GM21367 (cell line): ENCODE measurements around the gene DLG1.

Experiments
- ATAC-seq: cut with Tn5 transposase; IDR thresholded peaks from one replicate; pipeline ENCODE4 v1.9.1; 2021; ENCODE audit not compliant: unreplicated experiment

DLG1 gene

DNA sequence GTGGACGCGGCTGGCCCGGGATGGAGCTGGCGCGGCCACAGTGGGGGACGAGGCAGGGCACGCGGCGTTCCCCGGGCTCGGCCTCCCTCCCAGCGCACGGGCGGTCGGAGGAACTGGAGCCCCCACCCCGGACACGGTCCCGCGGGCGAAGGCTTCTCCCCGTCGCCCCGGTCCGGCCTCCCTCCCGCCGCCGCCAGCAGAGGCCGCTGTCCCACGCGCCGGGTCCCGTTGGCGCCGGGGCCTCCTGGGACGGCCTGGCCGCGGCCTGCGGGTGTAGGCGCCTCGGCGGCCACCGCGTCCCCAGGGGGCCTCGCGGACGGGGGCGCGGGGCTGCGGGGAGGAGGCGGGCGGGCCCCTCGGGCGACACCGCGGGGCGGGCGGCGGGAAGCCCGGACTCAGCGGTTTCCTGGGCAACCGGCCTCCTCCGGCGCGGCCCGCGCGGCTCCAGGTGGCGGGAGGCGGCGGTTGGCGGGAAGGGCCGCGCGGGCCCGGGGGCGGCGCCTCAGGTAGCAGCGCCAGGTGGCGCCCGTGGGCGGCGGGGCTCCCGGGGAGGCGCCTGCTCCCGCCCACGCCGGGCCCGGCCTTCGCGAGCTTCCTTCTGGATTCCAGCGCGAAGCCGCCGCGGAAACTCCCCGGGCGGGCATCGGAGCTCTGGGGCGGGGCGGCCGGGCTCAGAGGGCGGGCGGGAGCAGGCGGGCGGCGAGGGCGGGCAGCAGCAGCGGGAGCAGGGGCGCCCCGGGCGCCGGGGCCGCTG, 295.5 kb downstream of the DLG1 start:
- ATAC-seq = peak; percentile 60

DNA sequence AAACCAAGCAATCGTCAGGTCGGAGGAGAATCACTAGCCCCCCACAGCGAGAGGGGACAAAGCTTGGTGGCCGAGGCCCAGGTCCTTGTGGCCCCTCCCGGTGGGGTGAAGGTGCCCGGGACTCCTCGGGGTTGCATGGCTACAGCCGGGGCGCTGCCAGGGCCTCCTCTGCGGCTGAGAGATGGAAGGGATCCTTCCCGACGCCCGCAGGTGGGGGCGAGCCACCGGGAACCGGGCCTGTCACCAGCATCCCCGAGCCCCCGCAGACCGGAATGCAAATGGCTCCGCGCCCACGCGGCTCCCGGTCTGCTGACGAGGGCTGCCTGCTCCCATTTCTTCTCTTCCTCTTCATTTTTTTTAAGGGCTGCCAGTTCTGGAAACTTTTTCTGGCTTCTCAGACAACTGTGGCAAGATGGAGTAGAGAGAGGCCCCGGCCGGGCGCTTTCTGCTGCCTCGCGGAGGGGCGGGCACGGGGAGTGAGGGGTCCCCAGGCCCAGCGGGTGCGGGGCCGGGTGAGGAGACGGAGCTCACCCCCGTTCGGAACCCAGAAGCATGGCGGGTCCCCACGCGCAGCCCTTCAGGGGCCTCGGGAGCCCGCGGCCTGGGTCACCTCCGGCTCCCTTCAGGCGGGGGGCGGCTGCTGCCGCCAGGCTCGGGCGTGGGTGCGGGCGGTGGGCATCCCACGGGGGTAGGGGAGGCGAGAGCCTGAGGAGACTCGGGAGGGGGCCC, 296.3 kb downstream of the DLG1 start:
- peak; percentile 1 for ATAC-seq

DNA sequence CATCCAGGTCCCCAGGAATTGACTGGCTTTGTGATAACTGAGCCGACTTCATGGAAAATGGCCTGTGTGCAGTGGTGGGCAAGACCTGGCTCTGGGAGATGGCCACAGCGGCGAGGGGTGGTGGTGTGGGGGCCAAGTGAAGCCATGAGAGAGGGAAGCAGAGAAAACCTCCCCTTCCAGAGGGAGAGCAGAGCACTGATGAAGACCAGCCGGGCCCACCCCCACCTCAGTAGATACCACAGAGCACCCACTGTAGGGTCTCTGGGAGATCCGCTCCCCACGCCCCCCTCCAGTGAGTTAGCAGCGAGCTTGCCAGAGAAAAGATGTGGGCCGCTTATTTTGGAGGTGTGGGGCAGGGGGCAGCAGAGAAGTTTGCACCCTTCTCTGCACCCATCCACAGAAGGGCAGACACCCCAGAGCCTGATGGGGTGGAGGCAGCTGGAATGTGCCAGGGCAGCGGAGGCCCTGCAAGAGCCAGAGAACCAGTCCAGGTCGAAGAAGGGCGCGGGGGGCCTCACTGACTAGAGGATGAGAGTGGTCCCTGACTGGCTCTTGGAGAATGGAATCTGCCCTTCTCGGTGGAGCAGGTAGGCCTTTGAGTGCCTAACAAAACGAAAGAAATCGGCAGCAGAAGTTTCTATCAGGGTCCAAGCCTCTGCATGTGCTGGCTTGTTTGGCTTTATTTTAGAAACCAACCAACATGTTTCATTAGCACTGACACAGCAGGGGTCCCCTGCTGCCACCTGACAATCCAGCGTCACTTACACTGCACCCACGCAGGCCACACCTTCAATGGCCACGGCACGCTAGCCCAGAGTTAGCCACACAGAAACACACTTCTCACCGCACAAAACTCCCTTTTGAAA, 297.1 kb downstream of the DLG1 start:
- ATAC-seq = no peak

DNA sequence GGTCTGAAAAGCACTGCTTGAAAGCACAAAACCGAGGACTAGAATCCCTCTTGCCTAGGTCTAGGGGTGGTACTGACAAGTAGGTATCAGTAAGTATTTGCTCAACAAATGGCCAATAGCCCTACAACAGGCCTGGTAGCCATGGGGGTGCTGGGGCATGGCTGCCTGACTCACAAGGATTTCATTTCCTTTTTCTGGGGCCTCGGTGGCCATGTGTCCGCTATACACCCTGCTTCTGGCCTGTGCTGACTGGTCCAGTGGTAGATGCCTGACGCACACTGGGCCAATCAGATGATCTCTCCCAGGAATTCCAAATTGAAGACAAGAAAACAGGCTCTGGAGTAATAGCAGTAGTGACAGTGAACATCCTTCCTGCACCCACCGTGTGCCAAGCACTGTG, 298.2 kb downstream of the DLG1 start:
- no peak for ATAC-seq

DNA sequence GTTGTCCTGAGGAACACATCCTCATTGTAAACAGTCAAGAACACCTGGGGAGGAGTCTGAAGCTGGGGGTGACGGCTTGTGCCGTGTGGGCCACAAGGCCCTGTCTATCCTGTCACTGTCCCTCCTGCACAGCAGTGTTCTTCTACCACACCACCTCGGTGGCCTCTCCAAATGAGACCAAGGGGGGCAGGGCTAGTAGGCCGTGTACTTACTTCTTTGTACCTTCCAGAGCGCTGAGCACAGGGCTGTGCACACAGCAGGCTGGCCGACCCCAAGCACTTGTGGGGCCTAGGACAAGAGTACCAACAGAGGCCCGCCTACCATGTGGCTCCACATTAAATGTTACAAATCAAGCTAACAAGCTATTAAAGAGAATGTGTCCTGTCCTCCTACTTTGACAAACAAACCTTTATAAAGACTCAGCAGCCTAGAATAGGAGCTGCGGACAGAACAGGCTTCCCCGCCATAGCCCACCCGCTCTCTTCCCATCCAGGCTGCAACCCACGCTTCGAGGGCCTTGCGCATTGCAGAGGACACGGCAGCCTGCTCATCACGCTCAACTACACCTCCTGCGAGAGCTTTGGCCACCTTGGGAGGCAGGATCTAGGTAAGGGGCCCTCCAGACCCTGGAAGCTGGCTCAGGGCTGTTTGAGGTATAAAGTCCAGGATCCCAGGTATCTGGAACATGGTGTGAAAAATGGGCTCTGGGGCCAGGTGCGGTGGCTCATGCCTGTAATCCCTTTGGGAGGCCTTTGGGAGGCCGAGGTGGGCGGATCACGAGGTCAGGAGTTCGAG, 299.2 kb downstream of the DLG1 start:
- ATAC-seq = no peak

DNA sequence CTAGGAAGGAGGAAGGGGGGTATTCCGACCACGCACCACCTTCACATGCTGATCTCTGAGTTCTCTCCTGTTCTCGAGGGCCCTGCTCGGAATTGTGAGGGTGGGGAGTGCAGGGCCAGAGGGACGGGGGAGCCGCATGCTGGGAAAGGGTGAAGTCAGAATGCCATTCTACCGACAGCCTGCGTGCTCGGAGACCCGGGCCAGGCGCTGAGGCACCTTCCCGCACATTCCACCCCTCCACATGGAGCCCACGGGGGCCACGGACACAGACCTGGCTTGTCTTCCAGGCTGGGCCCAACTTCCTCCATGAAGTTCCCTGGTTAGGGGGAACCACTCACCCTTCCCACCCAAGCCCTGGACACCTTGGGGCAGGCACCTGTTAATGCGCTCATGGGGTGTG, 301.1 kb downstream of the DLG1 start:
- ATAC-seq = no peak

DNA sequence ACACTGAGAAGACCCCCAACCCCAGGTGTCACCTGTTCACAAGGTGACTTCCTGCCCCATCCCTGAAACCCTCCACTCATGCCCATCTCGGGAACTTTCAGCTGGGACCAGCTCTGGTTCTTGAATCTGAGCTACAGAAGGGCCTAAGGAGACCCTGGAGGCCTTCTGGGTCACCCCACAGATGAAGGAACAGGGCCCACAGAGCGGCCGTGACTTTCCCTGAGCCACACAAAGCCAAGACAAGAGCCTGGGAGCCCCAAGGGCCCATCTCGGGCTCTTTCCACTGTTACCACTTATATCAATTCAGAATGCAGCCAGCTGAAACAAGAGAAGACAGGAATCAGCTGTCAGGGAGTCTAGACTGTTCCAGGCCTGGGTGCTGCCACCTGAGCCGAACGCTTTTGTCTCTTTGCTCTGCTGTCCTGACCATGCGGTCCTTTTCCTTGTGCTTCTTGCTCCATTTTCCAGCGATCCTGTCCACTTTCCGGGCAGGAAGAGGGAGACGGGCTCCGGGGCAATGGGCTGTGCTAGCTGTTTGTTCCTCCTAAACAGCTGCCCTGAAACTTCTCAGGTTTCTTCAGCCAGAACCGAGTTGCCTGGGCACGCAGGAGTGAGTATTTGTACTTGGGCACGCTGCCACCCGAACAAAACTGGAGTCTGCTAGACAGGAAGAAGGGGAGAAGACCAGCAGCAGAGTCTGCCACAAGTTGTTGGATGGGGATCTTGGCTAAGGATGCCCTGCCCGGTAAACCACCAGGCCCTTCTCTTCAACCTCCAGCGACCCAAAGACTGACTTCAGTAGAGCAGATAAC, 301.8 kb downstream of the DLG1 start:
- no peak for ATAC-seq

DNA sequence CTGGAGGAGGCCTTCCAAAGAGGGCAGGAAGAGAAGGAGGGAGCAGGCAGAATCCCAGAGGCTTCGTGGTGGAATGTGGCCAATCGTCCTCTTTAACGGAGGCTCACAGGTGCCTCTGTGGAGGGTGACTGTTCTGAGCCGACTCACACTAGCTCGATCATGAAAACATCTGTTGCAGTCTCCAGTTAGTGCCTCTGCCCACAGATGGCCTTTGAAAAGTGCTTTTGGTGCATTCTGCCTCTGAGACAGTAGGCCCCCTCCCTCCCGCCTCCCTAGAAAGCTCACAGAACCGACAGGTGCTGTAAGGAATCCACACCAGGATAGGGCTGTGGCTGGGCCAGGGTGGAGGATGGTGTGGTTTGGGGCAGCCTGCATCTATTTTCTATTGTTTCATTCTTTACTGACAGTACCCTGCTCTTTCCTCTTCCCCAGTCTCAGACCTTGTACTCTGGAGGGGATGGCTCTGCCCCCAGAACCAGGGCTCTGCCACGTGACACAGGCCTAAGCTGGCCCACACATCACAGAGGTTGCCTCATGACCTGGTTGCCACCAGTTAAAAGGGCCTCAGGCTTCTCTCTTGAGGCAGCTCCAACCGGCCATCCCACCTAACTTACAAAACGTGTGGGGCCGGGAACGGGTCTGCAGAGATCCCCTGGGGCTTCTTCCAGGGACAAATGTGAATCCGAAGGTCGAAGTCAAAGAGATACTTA, 302.6 kb downstream of the DLG1 start:
- ATAC-seq = no peak

DNA sequence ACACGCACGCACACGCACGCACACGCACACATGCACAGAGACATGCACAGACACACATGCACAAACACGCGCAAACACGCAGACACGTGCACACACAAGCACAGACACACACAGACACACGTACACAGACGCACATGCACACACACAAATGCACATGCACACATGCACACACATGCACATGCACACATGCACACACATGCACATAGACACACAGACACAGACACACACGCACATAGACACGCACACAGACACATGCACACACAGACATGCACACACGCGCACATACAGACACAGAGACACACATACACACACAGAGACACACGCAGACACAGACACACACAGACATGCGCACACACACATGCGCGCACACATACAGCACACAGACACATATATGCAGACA, 303.4 kb downstream of the DLG1 start:
- no peak for ATAC-seq

DNA sequence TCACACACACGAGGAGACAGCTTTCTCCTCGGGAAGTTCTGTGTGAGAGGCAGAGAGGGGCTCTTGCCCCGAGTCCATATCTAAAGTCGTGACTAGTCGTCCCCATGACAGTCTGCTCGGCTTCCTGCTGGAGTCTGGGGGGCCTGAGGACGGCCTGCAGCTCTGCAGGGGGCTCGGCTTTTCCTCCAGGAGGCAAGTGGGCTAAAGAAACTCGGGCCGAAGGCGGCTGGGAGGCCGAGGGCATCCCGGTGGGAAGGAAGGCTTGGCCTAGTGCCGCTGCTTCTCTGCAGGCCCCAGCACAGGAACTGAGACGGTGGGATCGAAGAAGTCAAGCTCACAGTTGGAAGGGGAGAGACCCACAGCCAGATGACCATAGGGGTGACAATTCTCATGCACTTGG, 304.4 kb downstream of the DLG1 start:
- ATAC-seq = no peak
